GM12878 (cell line): ENCODE results near the gene MTRFR. TPM values are rescaled to one million over a fixed set of nuclear protein-coding genes. Genes with fewer than 3 reads are reported as not detected.

Experiments
- ATF7 ChIP-seq: fragments of 450-650 bp; IDR thresholded peaks from 2 replicates; pipeline ENCODE4 v1.6.1; 2016; ENCODE audit warnings: low read depth, mild to moderate bottlenecking
- EGR1 ChIP-seq, 2 experiments: IDR thresholded peaks; 1 replicate in 1 of 2; 2 replicates in 1 of 2; pipeline ENCODE4 v1.6.1; 2011 to 2012; ENCODE audit warnings: low read depth in 2 of 2, low read length in 2 of 2, borderline replicate concordance in 1 of 2, mild to moderate bottlenecking in 1 of 2, moderate library complexity in 1 of 2
- ELK1 ChIP-seq: IDR thresholded peaks from 2 replicates; pipeline ENCODE4 v1.6.1; 2012; ENCODE audit warnings: low read depth, low read length, improper control_type of control experiment
- GATAD2B ChIP-seq: fragments of 450-650 bp; conservative IDR thresholded peaks from 2 replicates; pipeline ENCODE4 v1.6.1; 2017; ENCODE audit warnings: low read depth, mild to moderate bottlenecking, moderate library complexity
- HDAC6 ChIP-seq: fragments of 200-600 bp; sonication (generic); IDR thresholded peaks from one replicate; pipeline ENCODE4 v1.8.0; 2017; ENCODE audit warnings: antibody characterized with exemption; ENCODE audit not compliant: unreplicated experiment
- IKZF2 ChIP-seq, 2 experiments: fragments of 450-650 bp; IDR thresholded peaks; 2 replicates each; pipeline ENCODE4 v1.6.1; 2017; ENCODE audit warnings: mild to moderate bottlenecking in 2 of 2, moderate library complexity in 2 of 2
- LARP7 ChIP-seq: fragments of 450-650 bp; IDR thresholded peaks from 2 replicates; pipeline ENCODE4 v1.6.1; 2017; ENCODE audit warnings: mild to moderate bottlenecking
- MEF2A ChIP-seq: IDR thresholded peaks from 2 replicates; pipeline ENCODE4 v1.6.1; 2011; ENCODE audit warnings: low read depth, mild to moderate bottlenecking, low read length, moderate library complexity; ENCODE audit not compliant: insufficient read depth
- NFIC ChIP-seq: IDR thresholded peaks from 2 replicates; pipeline ENCODE4 v1.6.1; 2012; ENCODE audit warnings: low read depth, mild to moderate bottlenecking, inconsistent platforms, low read length, moderate library complexity
- NR2F1 ChIP-seq: fragments of 450-650 bp; conservative IDR thresholded peaks from 2 replicates; pipeline ENCODE4 v1.6.1; 2017; ENCODE audit warnings: mild to moderate bottlenecking
- RAD51 ChIP-seq: fragments of 450-650 bp; IDR thresholded peaks from 2 replicates; pipeline ENCODE4 v1.6.1; 2016; ENCODE audit warnings: moderate library complexity, mild to moderate bottlenecking, inconsistent platforms
- SMC3 ChIP-seq: IDR thresholded peaks from 2 replicates; pipeline ENCODE4 v1.6.1; 2011; ENCODE audit warnings: low read length, improper control_type of control experiment, borderline replicate concordance
- SPI1 ChIP-seq: IDR thresholded peaks from 2 replicates; pipeline ENCODE4 v1.6.1; 2011; ENCODE audit warnings: low read depth, mild to moderate bottlenecking, low read length, moderate library complexity, borderline replicate concordance; ENCODE audit not compliant: insufficient read depth
- TCF7 ChIP-seq: IDR thresholded peaks from 2 replicates; pipeline ENCODE4 v1.6.1; 2014; ENCODE audit warnings: antibody characterized with exemption, borderline replicate concordance
- polyA plus RNA-seq, 11 experiments: library from polyadenylated mRNA; depleted of rRNA in 4 of 11; unstranded in 6 of 11; stranded (reverse) in 5 of 11; fragments of >200 nt; fragmentation: Nextera tagmentation in 4 of 11; fragmentation: Illumina TruSeq in 1 of 11; extraction: Ambion mirVana in 4 of 11; extraction: Trizol in 1 of 11; gene quantifications; 1 replicate in 1 of 11; 2 replicates in 10 of 11; pipeline versions ENCODE4 v1.2.1 to v1.2.3, GENCODE V29; 2011 to 2016; ENCODE audit warnings: inconsistent platforms in 2 of 11, missing spikeins in 2 of 11, low read depth in 1 of 11
- total RNA-seq, 4 experiments: library from RNA; depleted of rRNA in 3 of 4; stranded (reverse); fragments of >200 nt in 3 of 4; fragmentation: Illumina TruSeq in 1 of 4; extraction: Trizol in 1 of 4; gene quantifications; 2 replicates each; pipeline versions ENCODE4 v1.2.1 to v1.2.3, GENCODE V29; 2013 to 2021
- TF ChIP-seq, protein P1 (sequence below): fragments of 450-650 bp; conservative IDR thresholded peaks from 2 replicates; pipeline ENCODE4 v1.6.1; 2017; ENCODE audit warnings: mild to moderate bottlenecking, moderate library complexity
- TF ChIP-seq, protein P2 (sequence below): fragments of 450-650 bp; IDR thresholded peaks from 2 replicates; pipeline ENCODE4 v1.6.1; 2014; ENCODE audit warnings: mild to moderate bottlenecking
- TF ChIP-seq, protein P3 (sequence below): IDR thresholded peaks from 2 replicates; pipeline ENCODE4 v1.6.1; 2011; ENCODE audit warnings: borderline replicate concordance, low read depth, mild to moderate bottlenecking, moderate library complexity, low read length; ENCODE audit not compliant: insufficient read depth, poor library complexity, severe bottlenecking

The MTRFR gene
- total and polyA plus RNA-seq, 10 of the 15 experiments (the other 5 are each of a cell fraction or from before 2014, with no cell fraction given), result 12.2 to 33.4 (median 24.8) TPM

DNA sequence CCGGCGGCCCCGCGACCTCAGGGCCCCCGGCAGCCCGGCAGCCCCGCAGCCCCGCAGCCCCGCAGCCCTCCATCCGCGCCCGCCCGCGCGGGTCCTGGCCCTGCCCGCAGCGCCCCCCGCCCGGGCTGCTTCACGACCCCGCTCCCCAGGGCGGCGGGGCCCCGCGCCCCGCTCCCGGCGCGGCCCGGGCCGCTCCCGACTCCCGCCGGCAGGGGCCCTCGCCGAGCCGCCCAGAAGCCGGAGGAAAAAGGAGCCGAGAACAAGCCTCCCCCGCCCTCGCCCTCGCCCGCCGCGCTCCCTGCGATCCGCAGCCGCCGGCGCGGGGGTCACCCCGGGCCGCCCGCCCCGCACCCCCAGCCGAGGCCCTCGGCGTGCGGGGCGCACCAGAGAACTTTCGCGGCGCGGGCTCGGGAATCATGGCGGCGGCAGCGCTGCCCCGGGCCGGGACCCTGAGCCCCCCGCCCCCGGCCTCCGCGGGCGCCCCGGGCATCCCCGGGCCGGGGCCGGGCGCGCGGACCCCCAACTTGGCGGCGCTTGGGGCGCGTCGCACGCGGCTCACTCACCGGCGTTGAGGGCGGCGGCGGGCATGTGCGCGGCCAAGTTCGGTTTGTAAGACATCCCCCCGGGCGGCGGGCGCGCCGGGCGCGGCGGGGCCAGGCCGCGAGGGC lies 37.9 kb downstream of the MTRFR start (continued):
- TF ChIP-seq, protein P1, sequence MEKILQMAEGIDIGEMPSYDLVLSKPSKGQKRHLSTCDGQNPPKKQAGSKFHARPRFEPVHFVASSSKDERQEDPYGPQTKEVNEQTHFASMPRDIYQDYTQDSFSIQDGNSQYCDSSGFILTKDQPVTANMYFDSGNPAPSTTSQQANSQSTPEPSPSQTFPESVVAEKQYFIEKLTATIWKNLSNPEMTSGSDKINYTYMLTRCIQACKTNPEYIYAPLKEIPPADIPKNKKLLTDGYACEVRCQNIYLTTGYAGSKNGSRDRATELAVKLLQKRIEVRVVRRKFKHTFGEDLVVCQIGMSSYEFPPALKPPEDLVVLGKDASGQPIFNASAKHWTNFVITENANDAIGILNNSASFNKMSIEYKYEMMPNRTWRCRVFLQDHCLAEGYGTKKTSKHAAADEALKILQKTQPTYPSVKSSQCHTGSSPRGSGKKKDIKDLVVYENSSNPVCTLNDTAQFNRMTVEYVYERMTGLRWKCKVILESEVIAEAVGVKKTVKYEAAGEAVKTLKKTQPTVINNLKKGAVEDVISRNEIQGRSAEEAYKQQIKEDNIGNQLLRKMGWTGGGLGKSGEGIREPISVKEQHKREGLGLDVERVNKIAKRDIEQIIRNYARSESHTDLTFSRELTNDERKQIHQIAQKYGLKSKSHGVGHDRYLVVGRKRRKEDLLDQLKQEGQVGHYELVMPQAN, result peak; percentile 23
- TF ChIP-seq EGR1 (IDR thresholded peaks at IDR 0.05; ENCODE audit: borderline replicate concordance in 1 of 2, low read depth in 2 of 2, low read length in 2 of 2) (peak in 1 of 2 experiments; percentile 70; a peak in 1 of 3 replicates), SMC3 (peak; percentile 38; the same call in 1 of the 2 replicates), SPI1 (no peak), IKZF2 (IDR thresholded peaks at IDR 0.05) (no peak), NR2F1 (peak; percentile 21; the same call in 1 of the 2 replicates), LARP7 (peak; percentile 66; the same call in 1 of the 2 replicates), ELK1 (no peak), ATF7 (no peak), TCF7 (no peak), HDAC6 (no peak), RAD51 (no peak), NFIC (no peak), MEF2A (0 out of 2 replicates have a peak, but pooled peaks have one; percentile 26), GATAD2B (peak; percentile 47)
- TF ChIP-seq, protein P2, sequence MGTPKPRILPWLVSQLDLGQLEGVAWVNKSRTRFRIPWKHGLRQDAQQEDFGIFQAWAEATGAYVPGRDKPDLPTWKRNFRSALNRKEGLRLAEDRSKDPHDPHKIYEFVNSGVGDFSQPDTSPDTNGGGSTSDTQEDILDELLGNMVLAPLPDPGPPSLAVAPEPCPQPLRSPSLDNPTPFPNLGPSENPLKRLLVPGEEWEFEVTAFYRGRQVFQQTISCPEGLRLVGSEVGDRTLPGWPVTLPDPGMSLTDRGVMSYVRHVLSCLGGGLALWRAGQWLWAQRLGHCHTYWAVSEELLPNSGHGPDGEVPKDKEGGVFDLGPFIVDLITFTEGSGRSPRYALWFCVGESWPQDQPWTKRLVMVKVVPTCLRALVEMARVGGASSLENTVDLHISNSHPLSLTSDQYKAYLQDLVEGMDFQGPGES, result no peak
- TF ChIP-seq, protein P3, sequence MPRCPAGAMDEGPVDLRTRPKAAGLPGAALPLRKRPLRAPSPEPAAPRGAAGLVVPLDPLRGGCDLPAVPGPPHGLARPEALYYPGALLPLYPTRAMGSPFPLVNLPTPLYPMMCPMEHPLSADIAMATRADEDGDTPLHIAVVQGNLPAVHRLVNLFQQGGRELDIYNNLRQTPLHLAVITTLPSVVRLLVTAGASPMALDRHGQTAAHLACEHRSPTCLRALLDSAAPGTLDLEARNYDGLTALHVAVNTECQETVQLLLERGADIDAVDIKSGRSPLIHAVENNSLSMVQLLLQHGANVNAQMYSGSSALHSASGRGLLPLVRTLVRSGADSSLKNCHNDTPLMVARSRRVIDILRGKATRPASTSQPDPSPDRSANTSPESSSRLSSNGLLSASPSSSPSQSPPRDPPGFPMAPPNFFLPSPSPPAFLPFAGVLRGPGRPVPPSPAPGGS, result no peak
